IMR-90 (cell line): Measurements from ENCODE around the gene PARD3. TPM values are rescaled to one million over a fixed set of nuclear protein-coding genes. Genes with fewer than 3 reads are reported as not detected.

ENCODE experiments used
- ATAC-seq: fragments of 200-7000 bp; cut with Tn5 transposase; 2 replicates; pipeline ENCODE4 v1.9.1; 2020; ENCODE audit warnings: low read depth, mild to moderate bottlenecking, moderate library complexity
- BruUV-seq: library from RNA; stranded (reverse); fragments of 400-500 nt; replicated peaks from 2 replicates; lab custom pipeline; 2021; lab: Mats Ljungman, UMichigan
- CTCF ChIA-PET: fragments of 300-600 bp; formaldehyde crosslinking; extraction: SDS; loops from one replicate; lab custom pipeline; 2021; ENCODE audit warnings: antibody characterized with exemption; lab: Yijun Ruan, JAX
- POLR2A ChIA-PET: fragments of 300-600 bp; sonication (Branson Sonifier 250); formaldehyde crosslinking; loops from one replicate; lab custom pipeline; 2022; ENCODE audit warnings: antibody characterized with exemption; ENCODE audit not compliant: unreplicated experiment; lab: Charles Lee
- DNase-seq: peaks from one replicate; pipeline ENCODE4 v3.0.0; 2013
- H2AFZ ChIP-seq: replicated peaks from 2 replicates; pipeline ENCODE3; 2013; ENCODE audit warnings: low read length, mild to moderate bottlenecking; ENCODE audit not compliant: poor library complexity
- H2AK5ac ChIP-seq: 2 replicates; pipeline ENCODE4 v1.6.1; 2013; ENCODE audit warnings: low read depth, low read length, inconsistent platforms
- H2AK9ac ChIP-seq: replicated peaks from 2 replicates; pipeline ENCODE3; 2013; ENCODE audit warnings: mild to moderate bottlenecking, low read depth, low read length, moderate library complexity; ENCODE audit not compliant: poor library complexity
- H2BK120ac ChIP-seq: 2 replicates; pipeline ENCODE4 v1.6.1; 2013; ENCODE audit warnings: low read depth, low read length, inconsistent platforms
- H2BK15ac ChIP-seq: 3 replicates; pipeline ENCODE4 v1.6.1; 2013; ENCODE audit warnings: low read depth, low read length, inconsistent platforms
- H2BK20ac ChIP-seq: 2 replicates; pipeline ENCODE4 v1.6.1; 2013; ENCODE audit warnings: low read depth, mild to moderate bottlenecking, inconsistent platforms, low read length, moderate library complexity
- H2BK5ac ChIP-seq: 2 replicates; pipeline ENCODE4 v1.6.1; 2013; ENCODE audit warnings: mild to moderate bottlenecking, low read depth, low read length, inconsistent platforms; ENCODE audit not compliant: poor library complexity, severe bottlenecking
- H3K14ac ChIP-seq: replicated peaks from 2 replicates; pipeline ENCODE4 v1.6.1; 2013; ENCODE audit warnings: low read depth, low read length, inconsistent platforms
- H3K18ac ChIP-seq: 2 replicates; pipeline ENCODE4 v1.6.1; 2013; ENCODE audit warnings: low read depth, low read length, control low read depth
- H3K23ac ChIP-seq: 2 replicates; pipeline ENCODE4 v1.6.1; 2013; ENCODE audit warnings: low read depth, low read length, inconsistent platforms
- H3K27ac ChIP-seq: 2 replicates; pipeline ENCODE4 v1.5.1; 2013; ENCODE audit warnings: mild to moderate bottlenecking, control low read depth, low read length; ENCODE audit not compliant: insufficient read depth
- H3K27me3 ChIP-seq: 2 replicates; pipeline ENCODE4 v1.6.1; 2013; ENCODE audit warnings: low read length; ENCODE audit not compliant: control insufficient read depth, insufficient read depth
- H3K36me3 ChIP-seq: 2 replicates; pipeline ENCODE4 v1.6.1; 2013; ENCODE audit warnings: low read length, mixed read lengths; ENCODE audit not compliant: control insufficient read depth, insufficient read depth
- H3K4ac ChIP-seq: 2 replicates; pipeline ENCODE4 v1.6.1; 2013; ENCODE audit warnings: low read depth, low read length, inconsistent platforms
- H3K4me1 ChIP-seq: 2 replicates; pipeline ENCODE4 v1.6.1; 2013; ENCODE audit warnings: low read length, mixed read lengths; ENCODE audit not compliant: control insufficient read depth, insufficient read depth
- H3K4me2 ChIP-seq: 2 replicates; pipeline ENCODE4 v1.6.1; 2013; ENCODE audit warnings: low read depth, mild to moderate bottlenecking, control low read depth, low read length, moderate library complexity
- H3K4me3 ChIP-seq: 2 replicates; pipeline ENCODE4 v1.5.1; 2013; ENCODE audit warnings: low read depth, mild to moderate bottlenecking, control low read depth, low read length, moderate library complexity; ENCODE audit not compliant: insufficient read depth
- H3K56ac ChIP-seq: 2 replicates; pipeline ENCODE4 v1.6.1; 2013; ENCODE audit warnings: low read length, inconsistent platforms; ENCODE audit not compliant: insufficient read depth; ENCODE audit errors: extremely low read depth
- H3K79me1 ChIP-seq, 2 experiments: 2 replicates each; pipeline ENCODE4 v1.6.1; 2013; ENCODE audit warnings: low read length in 2 of 2, inconsistent platforms in 1 of 2, low read depth in 1 of 2
- H3K9ac ChIP-seq: 2 replicates; pipeline ENCODE4 v1.6.1; 2013; ENCODE audit warnings: low read depth, low read length, control low read depth
- H3K9me1 ChIP-seq: 2 replicates; pipeline ENCODE4 v1.6.1; 2013; ENCODE audit warnings: low read length, inconsistent platforms; ENCODE audit not compliant: insufficient read depth
- H3K9me3 ChIP-seq: 2 replicates; pipeline ENCODE4 v1.6.1; 2013; ENCODE audit warnings: low read length; ENCODE audit not compliant: control insufficient read depth, insufficient read depth
- H4K20me1 ChIP-seq: 2 replicates; pipeline ENCODE4 v1.6.1; 2013; ENCODE audit warnings: low read length, inconsistent platforms; ENCODE audit not compliant: insufficient read depth
- H4K5ac ChIP-seq: 2 replicates; pipeline ENCODE4 v1.6.1; 2013; ENCODE audit warnings: mild to moderate bottlenecking, low read depth, low read length, control low read depth
- H4K8ac ChIP-seq, 2 experiments: 2 replicates each; pipeline ENCODE4 v1.6.1; 2013; ENCODE audit warnings: low read depth in 2 of 2, low read length in 2 of 2, control low read depth in 1 of 2, inconsistent platforms in 1 of 2
- H4K91ac ChIP-seq: 2 replicates; pipeline ENCODE4 v1.6.1; 2013; ENCODE audit warnings: low read depth, low read length, inconsistent platforms; ENCODE audit not compliant: insufficient read depth
- BHLHE40 ChIP-seq: fragments of 150-350 bp; IDR thresholded peaks from 2 replicates; pipeline ENCODE4 v1.6.1; 2016; ENCODE audit warnings: mild to moderate bottlenecking, low read depth, low read length
- CEBPB ChIP-seq: IDR thresholded peaks from 2 replicates; pipeline ENCODE4 v1.6.1; 2012; ENCODE audit warnings: low read depth, low read length, improper control_type of control experiment
- CHD1 ChIP-seq: IDR thresholded peaks from 2 replicates; pipeline ENCODE4 v1.6.1; 2012; ENCODE audit warnings: low read depth, low read length, improper control_type of control experiment
- CTCF ChIP-seq: conservative IDR thresholded peaks from 2 replicates; pipeline ENCODE4 v1.5.1; 2012; ENCODE audit warnings: mild to moderate bottlenecking, low read depth, low read length, improper control_type of control experiment
- FOS ChIP-seq: fragments of 150-350 bp; IDR thresholded peaks from 2 replicates; pipeline ENCODE4 v1.6.1; 2016; ENCODE audit warnings: low read depth, low read length
- MAFK ChIP-seq: IDR thresholded peaks from 2 replicates; pipeline ENCODE4 v1.6.1; 2012; ENCODE audit warnings: low read depth, low read length, improper control_type of control experiment
- MAZ ChIP-seq: IDR thresholded peaks from 2 replicates; pipeline ENCODE4 v1.6.1; 2012; ENCODE audit warnings: low read depth, mild to moderate bottlenecking, low read length, improper control_type of control experiment, moderate library complexity, borderline replicate concordance
- MXI1 ChIP-seq: IDR thresholded peaks from 2 replicates; pipeline ENCODE4 v1.6.1; 2012; ENCODE audit warnings: low read depth, mild to moderate bottlenecking, low read length, moderate library complexity, borderline replicate concordance
- NFE2L2 ChIP-seq: fragments of 150-350 bp; IDR thresholded peaks from 2 replicates; pipeline ENCODE4 v1.6.1; 2016; ENCODE audit warnings: low read depth, mild to moderate bottlenecking, low read length
- POLR2A ChIP-seq: IDR thresholded peaks from 2 replicates; pipeline ENCODE4 v1.6.1; 2012; ENCODE audit warnings: mild to moderate bottlenecking, low read depth, low read length
- RAD21 ChIP-seq: IDR thresholded peaks from 2 replicates; pipeline ENCODE4 v1.6.1; 2012; ENCODE audit warnings: low read length, improper control_type of control experiment
- RCOR1 ChIP-seq: IDR thresholded peaks from 2 replicates; pipeline ENCODE4 v1.6.1; 2012; ENCODE audit warnings: mild to moderate bottlenecking, low read length, improper control_type of control experiment; ENCODE audit not compliant: insufficient replicate concordance
- RFX5 ChIP-seq: IDR thresholded peaks from 2 replicates; pipeline ENCODE4 v1.8.0; 2012; ENCODE audit warnings: low read depth, mild to moderate bottlenecking, low read length, moderate library complexity
- SMC3 ChIP-seq: fragments of 150-350 bp; IDR thresholded peaks from 2 replicates; pipeline ENCODE4 v1.6.1; 2016; ENCODE audit warnings: low read depth, mild to moderate bottlenecking, antibody characterized with exemption, low read length, moderate library complexity
- WGBS, 2 experiments: methylation state at CpG; one replicate each; pipeline versions ENCODE4 v1.1.5 to v1.1.7; 2013; ENCODE audit warnings: missing lambda C conversion rate in 2 of 2; ENCODE audit not compliant: insufficient read length in 1 of 2; ENCODE audit errors: extremely low coverage in 2 of 2; 5-methylcytosine and 5-hydroxymethylcytosine counted together
- dilution Hi-C: fragments of 300-500 bp; cut with HindIII; formaldehyde crosslinking; loops from one replicate; pipeline ENCODE4 v1.14.3; 2018; ENCODE audit warnings: low sequenced_read_pairs; ENCODE audit not compliant: unreplicated experiment
- in situ Hi-C: fragments of 300-500 bp; cut with MboI; formaldehyde crosslinking; loops from 3 replicates; pipeline ENCODE4 v1.14.3; 2019; ENCODE audit warnings: low sequenced_read_pairs, inconsistent platforms, mixed read lengths
- intact Hi-C: fragments of 100-400 bp; cut with micrococcal nuclease; formaldehyde crosslinking; loops from 2 replicates; pipeline ENCODE4 v1.10.0; 2022
- polyA plus RNA-seq, 3 experiments: library from polyadenylated mRNA; depleted of rRNA; stranded (reverse); fragments of >200 nt; gene quantifications; 2 replicates each; pipeline ENCODE4 v1.2.3, GENCODE V29; 2012; ENCODE audit warnings: low replicate concordance in 1 of 3
- total RNA-seq: library from RNA; depleted of rRNA; stranded (reverse); fragments of >200 nt; gene quantifications from 2 replicates; pipeline ENCODE4 v1.2.3, GENCODE V29; 2012
- TF ChIP-seq, protein P1 (sequence below): fragments of 150-350 bp; IDR thresholded peaks from 2 replicates; pipeline ENCODE4 v1.6.1; 2017; ENCODE audit warnings: mild to moderate bottlenecking, antibody characterized with exemption, low read length, low read depth
- TF ChIP-seq, protein P2 (sequence below): fragments of 150-350 bp; IDR thresholded peaks from 2 replicates; pipeline ENCODE4 v1.6.1; 2016; ENCODE audit warnings: low read depth, mild to moderate bottlenecking, low read length, moderate library complexity, borderline replicate concordance

PARD3 gene
- total and polyA plus RNA-seq, 2 of the 4 experiments (the other 2 are of a cell fraction): 14.6 to 37.5 TPM

DNA sequence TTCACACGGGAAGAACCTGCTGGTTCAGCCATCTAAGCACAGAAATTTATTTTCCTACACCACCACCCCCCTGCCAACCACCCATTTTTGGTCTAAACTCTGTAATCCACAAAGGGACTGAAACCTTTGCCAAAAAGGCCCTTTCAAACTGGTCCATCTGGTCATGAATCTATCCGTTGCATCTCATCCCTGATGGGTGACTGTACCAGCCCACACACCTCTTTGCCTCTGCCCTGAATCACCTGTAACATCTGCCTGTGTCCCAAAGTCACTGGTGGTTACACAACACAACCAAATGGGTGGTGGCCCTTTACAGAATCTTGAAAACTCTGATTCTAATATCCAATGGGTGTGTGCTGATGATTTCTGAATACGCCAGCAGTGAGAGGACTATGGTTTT is 503.4 kb downstream of the PARD3 start:
- intact Hi-C loops (no loop called here), dilution Hi-C loops (no loop called here), in situ Hi-C loops (no loop called here)
- no peak overlapping the region for H3K14ac ChIP-seq
- no peaks in the 10 kb centered on the region for H3K36me3 ChIP-seq
- H3K27ac ChIP-seq: no peak overlapping the region
- H4K5ac ChIP-seq: no peak overlapping the region
- H4K20me1 ChIP-seq: no peaks in the 10 kb centered on the region
- CTCF ChIA-PET: no interaction called here
- no peak overlapping the region for H4K91ac ChIP-seq
- no peaks in the 10 kb centered on the region for H3K9me3 ChIP-seq
- H3K4ac ChIP-seq: no peak overlapping the region
- TF ChIP-seq CTCF (no peak), CEBPB (no peak), MAZ (no peak), SMC3 (no peak), MAFK (no peak), BHLHE40 (no peak), FOS (no peak), RCOR1 (no peak), POLR2A (no peak), CHD1 (no peak), NFE2L2 (no peak), RAD21 (no peak), MXI1 (no peak), RFX5 (no peak)
- TF ChIP-seq, protein P1, sequence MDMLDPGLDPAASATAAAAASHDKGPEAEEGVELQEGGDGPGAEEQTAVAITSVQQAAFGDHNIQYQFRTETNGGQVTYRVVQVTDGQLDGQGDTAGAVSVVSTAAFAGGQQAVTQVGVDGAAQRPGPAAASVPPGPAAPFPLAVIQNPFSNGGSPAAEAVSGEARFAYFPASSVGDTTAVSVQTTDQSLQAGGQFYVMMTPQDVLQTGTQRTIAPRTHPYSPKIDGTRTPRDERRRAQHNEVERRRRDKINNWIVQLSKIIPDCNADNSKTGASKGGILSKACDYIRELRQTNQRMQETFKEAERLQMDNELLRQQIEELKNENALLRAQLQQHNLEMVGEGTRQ: no peak
- TF ChIP-seq, protein P2, sequence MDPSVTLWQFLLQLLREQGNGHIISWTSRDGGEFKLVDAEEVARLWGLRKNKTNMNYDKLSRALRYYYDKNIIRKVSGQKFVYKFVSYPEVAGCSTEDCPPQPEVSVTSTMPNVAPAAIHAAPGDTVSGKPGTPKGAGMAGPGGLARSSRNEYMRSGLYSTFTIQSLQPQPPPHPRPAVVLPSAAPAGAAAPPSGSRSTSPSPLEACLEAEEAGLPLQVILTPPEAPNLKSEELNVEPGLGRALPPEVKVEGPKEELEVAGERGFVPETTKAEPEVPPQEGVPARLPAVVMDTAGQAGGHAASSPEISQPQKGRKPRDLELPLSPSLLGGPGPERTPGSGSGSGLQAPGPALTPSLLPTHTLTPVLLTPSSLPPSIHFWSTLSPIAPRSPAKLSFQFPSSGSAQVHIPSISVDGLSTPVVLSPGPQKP: no peak
- H4K8ac ChIP-seq: no peak overlapping the region
- 100% methylated on average over 1 of the region's 3 CpGs; no CpG with 5 or more reads in 1 of the 2 experiments for WGBS, 2 experiments
- H3K4me2 ChIP-seq: no peak overlapping the region
- H3K4me1 ChIP-seq: peaks cover 6% of the 10 kb centered on the region
- H2BK5ac ChIP-seq: no peak overlapping the region
- POLR2A ChIA-PET: no interaction called here
- no peaks in the 10 kb centered on the region for H3K27me3 ChIP-seq
- H3K79me1 ChIP-seq: no peaks in the 10 kb centered on the region
- DNase-seq (no peak), ATAC-seq (no peak)
- H3K23ac ChIP-seq: no peak overlapping the region
- no peak overlapping the region for H3K18ac ChIP-seq
- no peak overlapping the region for H3K9ac ChIP-seq
- no peak overlapping the region for H2BK20ac ChIP-seq
- no peak overlapping the region for H2BK15ac ChIP-seq
- no peak overlapping the region for H3K4me3 ChIP-seq
- H2AK5ac ChIP-seq: 0 out of 2 replicates have a peak overlapping the region, but pooled peaks have one; percentile 12
- H3K56ac ChIP-seq: no peak overlapping the region
- BruUV-seq: no TSS peak
- H2AFZ ChIP-seq: no peak overlapping the region
- H2AK9ac ChIP-seq: no peak overlapping the region
- no peak overlapping the region for H2BK120ac ChIP-seq
- peaks cover 4% of the 10 kb centered on the region for H3K9me1 ChIP-seq
